Neural cell (in vitro differentiated cells): ENCODE results near the gene MGME1. TPM values are rescaled to one million over a fixed set of nuclear protein-coding genes. Genes with fewer than 3 reads are reported as not detected.

Experiments
- H2AFZ ChIP-seq: fragments of 200-600, 300-800 bp; sonication (generic), shearing (Covaris generic); 2 replicates; pipeline ENCODE4 v1.6.0; 2014; ENCODE audit warnings: low read depth, mild to moderate bottlenecking, antibody characterized with exemption, low read length, moderate library complexity
- H3F3A ChIP-seq: fragments of 200-600 bp; shearing (Covaris generic); 2 replicates; pipeline ENCODE4 v1.6.1; 2016; ENCODE audit warnings: mild to moderate bottlenecking, moderate library complexity, mixed read lengths, antibody characterized with exemption, low read length; ENCODE audit not compliant: insufficient read depth, poor library complexity, severe bottlenecking
- H3K27ac ChIP-seq: fragments of 200-600, 300-800 bp; sonication (generic), shearing (Covaris generic); 2 replicates; pipeline ENCODE4 v1.5.1; 2014; ENCODE audit warnings: mild to moderate bottlenecking, low read length, moderate library complexity
- H3K27me3 ChIP-seq: fragments of 300-800, 200-600 bp; sonication (generic), shearing (Covaris generic); 2 replicates; pipeline ENCODE4 v1.6.0; 2014; ENCODE audit warnings: mild to moderate bottlenecking, low read depth, low read length, moderate library complexity; ENCODE audit not compliant: insufficient read depth
- H3K36me3 ChIP-seq: fragments of 300-800, 200-600 bp; sonication (generic), shearing (Covaris generic); 2 replicates; pipeline ENCODE4 v1.5.1; 2014; ENCODE audit warnings: mild to moderate bottlenecking, antibody characterized with exemption, low read length, moderate library complexity; ENCODE audit not compliant: insufficient read depth
- H3K4me2 ChIP-seq: fragments of 300-800, 200-600 bp; sonication (generic), shearing (Covaris generic); 2 replicates; pipeline ENCODE4 v1.6.0; 2014; ENCODE audit warnings: mild to moderate bottlenecking, low read length
- H3K4me3 ChIP-seq: fragments of 300-800, 200-600 bp; sonication (generic), shearing (Covaris generic); 2 replicates; pipeline ENCODE4 v1.5.1; 2014; ENCODE audit warnings: mild to moderate bottlenecking, low read length, moderate library complexity
- H3K79me2 ChIP-seq: fragments of 200-600 bp; shearing (Covaris generic); replicated peaks from 2 replicates; pipeline ENCODE4 v1.6.0; 2014; ENCODE audit warnings: mild to moderate bottlenecking, low read length, moderate library complexity; ENCODE audit not compliant: insufficient read depth
- H3K9ac ChIP-seq: fragments of 300-800, 200-600 bp; sonication (generic), shearing (Covaris generic); 2 replicates; pipeline ENCODE4 v1.6.1; 2016; ENCODE audit warnings: mild to moderate bottlenecking, low read length, mixed read lengths
- H3K9me2 ChIP-seq: fragments of 200-600 bp; shearing (Covaris generic); 2 replicates; pipeline ENCODE4 v1.6.1; 2016; ENCODE audit warnings: mild to moderate bottlenecking, low read length, mixed read lengths; ENCODE audit not compliant: insufficient read depth
- H3K9me3 ChIP-seq: fragments of 200-600, 300-800 bp; sonication (generic), shearing (Covaris generic); 2 replicates; pipeline ENCODE4 v1.6.1; 2016; ENCODE audit warnings: mild to moderate bottlenecking, mixed run types, low read length, moderate library complexity, mixed read lengths
- H4K20me1 ChIP-seq: fragments of 200-600 bp; shearing (Covaris generic); 2 replicates; pipeline ENCODE4 v1.6.1; 2016; ENCODE audit warnings: mild to moderate bottlenecking, mixed run types; ENCODE audit not compliant: insufficient read depth
- EP300 ChIP-seq: fragments of 450-650 bp; conservative IDR thresholded peaks from 2 replicates; pipeline ENCODE4 v1.6.1; 2014; ENCODE audit warnings: antibody characterized with exemption, mild to moderate bottlenecking, moderate library complexity; ENCODE audit not compliant: poor library complexity, severe bottlenecking
- EZH2 ChIP-seq: fragments of 200-600, 300-800 bp; shearing (Covaris generic), sonication (generic); IDR thresholded peaks from 2 replicates; pipeline ENCODE4 v1.6.1; 2014; ENCODE audit warnings: antibody characterized with exemption, low read length, borderline replicate concordance, mild to moderate bottlenecking; ENCODE audit not compliant: insufficient read depth, poor library complexity, severe bottlenecking
- MXI1 ChIP-seq: fragments of 450-650 bp; conservative IDR thresholded peaks from 2 replicates; pipeline ENCODE4 v1.6.1; 2014; ENCODE audit warnings: antibody characterized with exemption, mild to moderate bottlenecking; ENCODE audit not compliant: poor library complexity, severe bottlenecking
- POLR2AphosphoS5 ChIP-seq: IDR thresholded peaks from 2 replicates; pipeline ENCODE4 v1.6.1; 2012
- RAD21 ChIP-seq: fragments of 450-650 bp; conservative IDR thresholded peaks from 2 replicates; pipeline ENCODE4 v1.6.1; 2014; ENCODE audit warnings: antibody characterized with exemption, mild to moderate bottlenecking, moderate library complexity
- SMC3 ChIP-seq: fragments of 450-650 bp; conservative IDR thresholded peaks from 2 replicates; pipeline ENCODE4 v1.6.1; 2014; ENCODE audit warnings: antibody characterized with exemption, mild to moderate bottlenecking, moderate library complexity; ENCODE audit not compliant: poor library complexity
- TAF1 ChIP-seq: IDR thresholded peaks from 2 replicates; pipeline ENCODE4 v1.6.1; 2012; ENCODE audit warnings: low read depth
- polyA plus RNA-seq: library from polyadenylated mRNA; depleted of rRNA; stranded (reverse); fragments of >200 nt; gene quantifications from 2 replicates; pipeline ENCODE4 v1.2.3, GENCODE V29; 2014
- TF ChIP-seq, protein P1 (sequence below): fragments of 450-650 bp; IDR thresholded peaks from 2 replicates; pipeline ENCODE4 v1.5.1; 2014; ENCODE audit warnings: antibody characterized with exemption, mild to moderate bottlenecking, moderate library complexity; ENCODE audit not compliant: poor library complexity, severe bottlenecking
- TF ChIP-seq, protein P2 (sequence below): IDR thresholded peaks from 2 replicates; pipeline ENCODE4 v1.6.1; 2012; ENCODE audit warnings: borderline replicate concordance

MGME1 gene
- polyA plus RNA-seq, 1 donor from 2014 or later = 7.0 TPM

DNA sequence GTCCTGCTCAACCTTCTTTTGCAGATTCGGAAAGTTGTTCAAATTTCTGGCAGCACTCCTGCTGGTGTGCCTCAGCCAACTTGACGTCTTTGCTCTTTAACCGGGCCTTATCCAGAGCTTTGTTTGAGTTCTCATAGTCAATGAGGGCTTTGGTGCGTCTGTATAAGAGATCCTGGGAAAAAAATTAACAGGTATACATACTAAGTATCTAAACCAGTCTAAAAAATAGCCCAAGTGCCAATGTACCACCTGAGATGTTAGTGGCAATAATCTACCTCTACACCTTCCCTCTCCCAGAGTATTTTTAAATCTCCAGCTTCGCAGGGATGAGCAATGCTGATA, 21.4 kb upstream of the MGME1 start:
- Histone ChIP-seq H3K79me2 (no peaks in the 10 kb centered on the region), H3K4me2 (no peak overlapping the region), H3K9me2 (no peaks in the 10 kb centered on the region), H3F3A (no peaks in the 10 kb centered on the region), H4K20me1 (no peaks in the 10 kb centered on the region), H2AFZ (no peak overlapping the region), H3K9me3 (no peaks in the 10 kb centered on the region), H3K27me3 (no peaks in the 10 kb centered on the region), H3K27ac (no peak overlapping the region), H3K36me3 (no peaks in the 10 kb centered on the region), H3K9ac (no peak overlapping the region), H3K4me3 (no peak overlapping the region)
- TF ChIP-seq RAD21 = no peak
- no peak for TF ChIP-seq EZH2
- no peak for TF ChIP-seq TAF1
- TF ChIP-seq, protein P1, sequence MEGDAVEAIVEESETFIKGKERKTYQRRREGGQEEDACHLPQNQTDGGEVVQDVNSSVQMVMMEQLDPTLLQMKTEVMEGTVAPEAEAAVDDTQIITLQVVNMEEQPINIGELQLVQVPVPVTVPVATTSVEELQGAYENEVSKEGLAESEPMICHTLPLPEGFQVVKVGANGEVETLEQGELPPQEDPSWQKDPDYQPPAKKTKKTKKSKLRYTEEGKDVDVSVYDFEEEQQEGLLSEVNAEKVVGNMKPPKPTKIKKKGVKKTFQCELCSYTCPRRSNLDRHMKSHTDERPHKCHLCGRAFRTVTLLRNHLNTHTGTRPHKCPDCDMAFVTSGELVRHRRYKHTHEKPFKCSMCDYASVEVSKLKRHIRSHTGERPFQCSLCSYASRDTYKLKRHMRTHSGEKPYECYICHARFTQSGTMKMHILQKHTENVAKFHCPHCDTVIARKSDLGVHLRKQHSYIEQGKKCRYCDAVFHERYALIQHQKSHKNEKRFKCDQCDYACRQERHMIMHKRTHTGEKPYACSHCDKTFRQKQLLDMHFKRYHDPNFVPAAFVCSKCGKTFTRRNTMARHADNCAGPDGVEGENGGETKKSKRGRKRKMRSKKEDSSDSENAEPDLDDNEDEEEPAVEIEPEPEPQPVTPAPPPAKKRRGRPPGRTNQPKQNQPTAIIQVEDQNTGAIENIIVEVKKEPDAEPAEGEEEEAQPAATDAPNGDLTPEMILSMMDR = no peak
- TF ChIP-seq, protein P2, sequence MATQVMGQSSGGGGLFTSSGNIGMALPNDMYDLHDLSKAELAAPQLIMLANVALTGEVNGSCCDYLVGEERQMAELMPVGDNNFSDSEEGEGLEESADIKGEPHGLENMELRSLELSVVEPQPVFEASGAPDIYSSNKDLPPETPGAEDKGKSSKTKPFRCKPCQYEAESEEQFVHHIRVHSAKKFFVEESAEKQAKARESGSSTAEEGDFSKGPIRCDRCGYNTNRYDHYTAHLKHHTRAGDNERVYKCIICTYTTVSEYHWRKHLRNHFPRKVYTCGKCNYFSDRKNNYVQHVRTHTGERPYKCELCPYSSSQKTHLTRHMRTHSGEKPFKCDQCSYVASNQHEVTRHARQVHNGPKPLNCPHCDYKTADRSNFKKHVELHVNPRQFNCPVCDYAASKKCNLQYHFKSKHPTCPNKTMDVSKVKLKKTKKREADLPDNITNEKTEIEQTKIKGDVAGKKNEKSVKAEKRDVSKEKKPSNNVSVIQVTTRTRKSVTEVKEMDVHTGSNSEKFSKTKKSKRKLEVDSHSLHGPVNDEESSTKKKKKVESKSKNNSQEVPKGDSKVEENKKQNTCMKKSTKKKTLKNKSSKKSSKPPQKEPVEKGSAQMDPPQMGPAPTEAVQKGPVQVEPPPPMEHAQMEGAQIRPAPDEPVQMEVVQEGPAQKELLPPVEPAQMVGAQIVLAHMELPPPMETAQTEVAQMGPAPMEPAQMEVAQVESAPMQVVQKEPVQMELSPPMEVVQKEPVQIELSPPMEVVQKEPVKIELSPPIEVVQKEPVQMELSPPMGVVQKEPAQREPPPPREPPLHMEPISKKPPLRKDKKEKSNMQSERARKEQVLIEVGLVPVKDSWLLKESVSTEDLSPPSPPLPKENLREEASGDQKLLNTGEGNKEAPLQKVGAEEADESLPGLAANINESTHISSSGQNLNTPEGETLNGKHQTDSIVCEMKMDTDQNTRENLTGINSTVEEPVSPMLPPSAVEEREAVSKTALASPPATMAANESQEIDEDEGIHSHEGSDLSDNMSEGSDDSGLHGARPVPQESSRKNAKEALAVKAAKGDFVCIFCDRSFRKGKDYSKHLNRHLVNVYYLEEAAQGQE = no peak
- no peak for TF ChIP-seq POLR2AphosphoS5
- no peak for TF ChIP-seq SMC3
- TF ChIP-seq MXI1 = no peak
- TF ChIP-seq EP300 = no peak

DNA sequence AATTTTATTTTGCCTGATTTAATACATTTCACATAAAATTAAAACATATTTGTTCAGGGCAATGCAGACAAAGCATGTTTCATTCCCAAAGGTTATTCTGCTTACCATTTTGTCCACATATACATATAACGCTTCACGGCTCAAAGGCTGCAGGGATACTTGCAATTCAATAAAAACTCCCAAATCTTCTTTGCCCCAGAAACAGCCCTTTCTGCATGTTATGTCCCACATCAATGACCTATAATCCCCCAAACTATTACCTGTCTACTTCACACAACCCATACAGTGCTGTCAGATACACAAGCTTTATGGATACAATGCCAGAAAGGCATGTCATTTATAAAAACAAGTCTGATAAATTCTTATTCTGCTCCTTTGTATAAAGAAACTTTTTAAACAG, 20.4 kb upstream of the MGME1 start:
- no peaks in the 10 kb centered on the region for H3K36me3 ChIP-seq
- H3K4me2 ChIP-seq = no peak overlapping the region
- TF ChIP-seq TAF1 (no peak), RAD21 (no peak), MXI1 (no peak), EZH2 (no peak), EP300 (no peak), SMC3 (no peak), POLR2AphosphoS5 (no peak)
- TF ChIP-seq, protein P2 = no peak
- TF ChIP-seq, protein P1 = no peak
- H2AFZ ChIP-seq = no peak overlapping the region
- no peaks in the 10 kb centered on the region for H3K9me2 ChIP-seq
- H3K9ac ChIP-seq = no peak overlapping the region
- no peak overlapping the region for H3K27ac ChIP-seq
- H3F3A ChIP-seq = no peaks in the 10 kb centered on the region
- H3K79me2 ChIP-seq = no peaks in the 10 kb centered on the region
- no peaks in the 10 kb centered on the region for H3K27me3 ChIP-seq
- no peak overlapping the region for H3K4me3 ChIP-seq
- no peaks in the 10 kb centered on the region for H4K20me1 ChIP-seq
- H3K9me3 ChIP-seq = no peaks in the 10 kb centered on the region
